Activated CD8-positive, alpha-beta T cell treated with anti-CD3 and anti-CD28 coated beads for 36 hours (primary cell): ENCODE results near the gene TEX13B. TPM values are rescaled to one million over a fixed set of nuclear protein-coding genes. Genes with fewer than 3 reads are reported as not detected.
A peak's percentile ranks its signal among the peaks of the same experiment; 100 is the strongest.

ENCODE experiments used
- ATAC-seq: fragments of 200-7000 bp; cut with Tn5 transposase; one replicate; pipeline ENCODE4 v1.10.0; 2021; ENCODE audit warnings: mild to moderate bottlenecking, moderate library complexity
- CTCF ChIA-PET: fragments of 350-600 bp; sonication (Branson Sonifier 250); formaldehyde crosslinking; loops from one replicate; lab custom pipeline; 2021; ENCODE audit warnings: antibody characterized with exemption; lab: Charles Lee
- POLR2A ChIA-PET: fragments of 350-600 bp; sonication (Branson Sonifier 250); formaldehyde crosslinking; loops from one replicate; lab custom pipeline; 2021; ENCODE audit warnings: antibody characterized with exemption; lab: Charles Lee
- DNase-seq: peaks from one replicate; pipeline ENCODE4 v3.0.0-alpha.2; 2020
- H3K27ac Mint-ChIP-seq: one replicate; pipeline ENCODE4 v1.8.0; 2021; ENCODE audit warnings: mild to moderate bottlenecking, mixed read lengths
- H3K27me3 Mint-ChIP-seq: one replicate; pipeline ENCODE4 v1.8.0; 2021; ENCODE audit warnings: mixed read lengths
- H3K36me3 Mint-ChIP-seq: one replicate; pipeline ENCODE4 v1.8.0; 2021; ENCODE audit warnings: low read depth, mixed read lengths
- H3K4me1 Mint-ChIP-seq: one replicate; pipeline ENCODE4 v1.8.0; 2021; ENCODE audit warnings: low read depth, mixed read lengths
- H3K4me3 Mint-ChIP-seq: one replicate; pipeline ENCODE4 v1.8.0; 2021; ENCODE audit warnings: mild to moderate bottlenecking, moderate library complexity, mixed read lengths
- H3K9me3 Mint-ChIP-seq: one replicate; pipeline ENCODE4 v1.8.0; 2021; ENCODE audit warnings: mixed read lengths
- intact Hi-C: fragments of 100-400 bp; cut with micrococcal nuclease; formaldehyde crosslinking; loops from one replicate; pipeline ENCODE4 v1.10.0; 2022
- total RNA-seq, 2 experiments: library from RNA; stranded (reverse); gene quantifications; one replicate each; pipeline ENCODE4 v1.2.3, GENCODE V29; 2021
- TF ChIP-seq, protein P1 (sequence below): fragments of 200-600 bp; IDR thresholded peaks from one replicate; pipeline ENCODE4 v1.8.0; 2022; ENCODE audit warnings: antibody characterized with exemption, mild to moderate bottlenecking

The TEX13B gene
- total RNA-seq, 2 experiments from 2014 or later: not detected

DNA sequence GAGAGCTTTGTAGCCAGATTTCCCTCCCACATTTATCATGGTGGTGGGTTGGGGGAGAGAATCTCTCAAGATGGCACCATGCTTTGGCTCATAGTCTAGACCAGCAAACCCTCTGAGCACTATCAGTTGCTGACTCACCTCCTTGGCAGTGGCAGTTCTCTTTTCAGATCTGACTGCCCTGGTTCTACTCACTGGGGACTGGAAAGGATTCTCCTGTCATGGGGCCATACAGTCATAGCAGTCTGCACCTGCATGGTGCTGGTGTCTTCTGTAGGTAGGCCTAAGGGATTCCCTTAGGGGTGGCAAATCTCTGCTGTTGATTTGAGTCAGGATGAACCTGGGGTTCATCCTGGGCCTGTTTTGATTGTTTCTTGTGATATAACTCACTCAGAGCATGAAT, 2.6 kb downstream of the TEX13B start:
- Mint-ChIP-seq H3K27ac (no peak overlapping the region), H3K9me3 (no peaks in the 10 kb centered on the region), H3K27me3 (no peaks in the 10 kb centered on the region), H3K4me1 (peaks cover 2% of the 10 kb centered on the region), H3K4me3 (no peak overlapping the region), H3K36me3 (no peaks in the 10 kb centered on the region)
- ChIA-PET CTCF (interaction anchor here (1.4 kb wide), 1 partner anchor 20 kb away, joined by 4 read pairs; no protein-coding TSS in a partner anchor), POLR2A (no interaction called here)
- DNase-seq: no peak
- peak; percentile 27 for ATAC-seq
- intact Hi-C loops: no loop called here
- TF ChIP-seq, protein P1, sequence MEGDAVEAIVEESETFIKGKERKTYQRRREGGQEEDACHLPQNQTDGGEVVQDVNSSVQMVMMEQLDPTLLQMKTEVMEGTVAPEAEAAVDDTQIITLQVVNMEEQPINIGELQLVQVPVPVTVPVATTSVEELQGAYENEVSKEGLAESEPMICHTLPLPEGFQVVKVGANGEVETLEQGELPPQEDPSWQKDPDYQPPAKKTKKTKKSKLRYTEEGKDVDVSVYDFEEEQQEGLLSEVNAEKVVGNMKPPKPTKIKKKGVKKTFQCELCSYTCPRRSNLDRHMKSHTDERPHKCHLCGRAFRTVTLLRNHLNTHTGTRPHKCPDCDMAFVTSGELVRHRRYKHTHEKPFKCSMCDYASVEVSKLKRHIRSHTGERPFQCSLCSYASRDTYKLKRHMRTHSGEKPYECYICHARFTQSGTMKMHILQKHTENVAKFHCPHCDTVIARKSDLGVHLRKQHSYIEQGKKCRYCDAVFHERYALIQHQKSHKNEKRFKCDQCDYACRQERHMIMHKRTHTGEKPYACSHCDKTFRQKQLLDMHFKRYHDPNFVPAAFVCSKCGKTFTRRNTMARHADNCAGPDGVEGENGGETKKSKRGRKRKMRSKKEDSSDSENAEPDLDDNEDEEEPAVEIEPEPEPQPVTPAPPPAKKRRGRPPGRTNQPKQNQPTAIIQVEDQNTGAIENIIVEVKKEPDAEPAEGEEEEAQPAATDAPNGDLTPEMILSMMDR: no peak

- ChIA-PET CTCF (interaction anchor here (1.4 kb wide), 1 partner anchor 21 kb away, joined by 4 read pairs; no protein-coding TSS in a partner anchor), POLR2A (no interaction called here)
- intact Hi-C loops: no loop called here
- ATAC-seq (no peak), DNase-seq (no peak)
- Mint-ChIP-seq H3K27me3 (no peaks in the 10 kb centered on the region), H3K4me1 (peaks cover 2% of the 10 kb centered on the region), H3K4me3 (no peak overlapping the region), H3K36me3 (no peaks in the 10 kb centered on the region), H3K27ac (no peak overlapping the region), H3K9me3 (no peaks in the 10 kb centered on the region)
- TF ChIP-seq, protein P1: peak; percentile 22
Observed at GRCh38 chrX:107978707-107979307, 3.4 kb downstream of the TEX13B start.

GRCh38 chrX:107978071-107978470, 4.1 kb downstream of the TEX13B start:
- intact Hi-C loops: no loop called here
- ATAC-seq: no peak
- Mint-ChIP-seq H3K9me3 (no peaks in the 10 kb centered on the region), H3K4me3 (no peak overlapping the region), H3K27ac (no peak overlapping the region), H3K36me3 (no peaks in the 10 kb centered on the region), H3K27me3 (no peaks in the 10 kb centered on the region), H3K4me1 (peaks cover 2% of the 10 kb centered on the region)
- ChIA-PET CTCF (interaction anchor here (1.4 kb wide), 1 partner anchor 22 kb away, joined by 4 read pairs; no protein-coding TSS in a partner anchor), POLR2A (no interaction called here)
- DNase-seq: no peak
- TF ChIP-seq, protein P1: no peak

GRCh38 chrX:107971636-107972035, 10.5 kb downstream of the TEX13B start:
- no peak overlapping the region for H3K4me3 Mint-ChIP-seq
- intact Hi-C loops: no loop called here
- ATAC-seq (no peak), DNase-seq (no peak)
- CTCF ChIA-PET: no interaction called here
- no peaks in the 10 kb centered on the region for H3K4me1 Mint-ChIP-seq
- no peaks in the 10 kb centered on the region for H3K27me3 Mint-ChIP-seq
- POLR2A ChIA-PET: no interaction called here
- no peaks in the 10 kb centered on the region for H3K36me3 Mint-ChIP-seq
- TF ChIP-seq, protein P1: no peak
- H3K27ac Mint-ChIP-seq: no peak overlapping the region
- no peaks in the 10 kb centered on the region for H3K9me3 Mint-ChIP-seq

DNA sequence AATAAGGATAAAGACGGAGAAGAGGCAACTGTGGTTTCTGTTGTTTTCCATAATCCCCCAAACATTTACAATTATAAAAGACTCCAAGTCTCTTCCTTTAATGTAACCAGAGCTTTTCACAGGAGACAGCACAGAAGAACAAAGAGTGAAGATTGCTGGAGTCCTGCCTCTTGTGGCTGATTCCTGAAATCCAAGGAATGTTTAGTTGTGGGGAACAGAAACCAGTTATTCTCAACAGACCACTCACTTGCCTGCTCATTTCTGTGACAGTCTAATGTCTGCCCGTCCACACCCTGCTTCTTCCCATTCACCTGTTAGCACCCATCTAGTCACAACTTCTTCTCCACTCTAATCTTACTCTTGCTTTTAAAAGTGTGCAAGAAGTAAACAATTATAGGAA, 12.1 kb downstream of the TEX13B start:
- POLR2A ChIA-PET: no interaction called here
- TF ChIP-seq, protein P1: no peak

More for the DNA sequence above, 12.1 kb downstream of the TEX13B start:
- no peaks in the 10 kb centered on the region for H3K9me3 Mint-ChIP-seq
- intact Hi-C loops: no loop called here
- H3K27me3 Mint-ChIP-seq: no peaks in the 10 kb centered on the region
- ATAC-seq: no peak
- H3K4me1 Mint-ChIP-seq: no peaks in the 10 kb centered on the region
- H3K36me3 Mint-ChIP-seq: no peaks in the 10 kb centered on the region
- DNase-seq: no peak
- CTCF ChIA-PET: no interaction called here
- no peak overlapping the region for H3K27ac Mint-ChIP-seq
- no peak overlapping the region for H3K4me3 Mint-ChIP-seq
